Loucy (cell line): ENCODE measurements around the gene ZSWIM7.

Source experiments
- H2AFZ ChIP-seq: fragments of 200-600 bp; sonication (generic); 2 replicates; pipeline ENCODE4 v1.6.0; 2016; ENCODE audit warnings: antibody characterized with exemption, mild to moderate bottlenecking, low read length, moderate library complexity
- H3F3A ChIP-seq: fragments of 200-600 bp; 2 replicates; pipeline ENCODE4 v1.6.0; 2016; ENCODE audit warnings: antibody characterized with exemption, low read depth, mild to moderate bottlenecking
- H3K27me3 ChIP-seq: fragments of 200-600 bp; sonication (generic); 2 replicates; pipeline ENCODE4 v1.6.1; 2014; ENCODE audit warnings: low read length, mild to moderate bottlenecking; ENCODE audit not compliant: insufficient read depth, poor library complexity, severe bottlenecking
- H3K36me3 ChIP-seq: fragments of 200-600 bp; sonication (generic); 2 replicates; pipeline ENCODE4 v1.6.1; 2016; ENCODE audit warnings: low read length; ENCODE audit not compliant: insufficient read depth
- H3K4me1 ChIP-seq: fragments of 200-600 bp; sonication (generic); 2 replicates; pipeline ENCODE4 v1.5.1; 2014; ENCODE audit warnings: low read length, mild to moderate bottlenecking; ENCODE audit not compliant: insufficient read depth, poor library complexity, severe bottlenecking
- H3K4me2 ChIP-seq: fragments of 200-600 bp; sonication (generic); 2 replicates; pipeline ENCODE4 v1.6.0; 2014; ENCODE audit warnings: antibody characterized with exemption, low read length, low read depth, mild to moderate bottlenecking; ENCODE audit not compliant: poor library complexity, severe bottlenecking
- H3K4me3 ChIP-seq: fragments of 200-600 bp; sonication (generic); 2 replicates; pipeline ENCODE4 v1.5.1; 2014; ENCODE audit warnings: low read length, mild to moderate bottlenecking, mixed read lengths; ENCODE audit not compliant: poor library complexity, severe bottlenecking
- H3K79me2 ChIP-seq: fragments of 200-600 bp; sonication (generic); 2 replicates; pipeline ENCODE4 v1.6.1; 2014; ENCODE audit warnings: low read length; ENCODE audit not compliant: insufficient read depth
- H3K9ac ChIP-seq: fragments of 200-600 bp; sonication (generic); 2 replicates; pipeline ENCODE4 v1.6.0; 2014; ENCODE audit warnings: mild to moderate bottlenecking, low read depth, low read length, moderate library complexity; ENCODE audit not compliant: poor library complexity, severe bottlenecking
- H3K9me2 ChIP-seq: fragments of 200-600 bp; sonication (generic); replicated peaks from 2 replicates; pipeline ENCODE4 v1.6.1; 2016; ENCODE audit warnings: low read depth, low read length, mixed read lengths
- H3K9me3 ChIP-seq: fragments of 200-600 bp; sonication (generic); 2 replicates; pipeline ENCODE4 v1.6.1; 2014; ENCODE audit warnings: mild to moderate bottlenecking, antibody characterized with exemption, low read length, low read depth; ENCODE audit not compliant: insufficient read depth
- H4K20me1 ChIP-seq: fragments of 200-600 bp; sonication (generic); 2 replicates; pipeline ENCODE4 v1.6.0; 2014; ENCODE audit warnings: antibody characterized with exemption, low read length, mild to moderate bottlenecking; ENCODE audit not compliant: insufficient read depth, poor library complexity, severe bottlenecking
- EZH2phosphoT487 ChIP-seq: fragments of 200-600 bp; IDR thresholded peaks from 2 replicates; pipeline ENCODE4 v1.6.1; 2018; ENCODE audit warnings: antibody characterized with exemption, mild to moderate bottlenecking, moderate library complexity, borderline replicate concordance
- TF ChIP-seq, protein P1 (sequence below): fragments of 200-600 bp; sonication (generic); conservative IDR thresholded peaks from 2 replicates; pipeline ENCODE4 v1.5.1; 2014; ENCODE audit warnings: mild to moderate bottlenecking, antibody characterized with exemption, low read length

Gene ZSWIM7

DNA sequence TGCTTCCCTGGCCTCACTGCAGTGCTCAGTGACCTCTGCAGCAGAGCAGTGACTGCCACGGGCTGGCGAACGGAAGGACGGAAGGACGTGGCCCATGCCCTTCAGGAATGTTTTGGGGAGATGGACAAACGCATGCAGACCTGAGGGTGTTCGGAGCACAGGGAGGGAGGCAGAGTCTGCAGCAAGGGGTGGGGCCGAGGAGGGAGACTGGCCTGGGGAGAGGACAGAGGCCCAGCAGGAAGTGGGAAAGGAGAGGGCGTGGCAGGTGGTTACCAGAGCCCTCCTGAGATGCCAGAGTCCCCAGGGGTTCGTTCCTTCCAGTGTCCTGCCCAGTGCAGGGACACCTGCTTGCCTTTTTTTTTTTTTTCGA is 32.6 kb downstream of the ZSWIM7 start:
- TF ChIP-seq, protein P1, sequence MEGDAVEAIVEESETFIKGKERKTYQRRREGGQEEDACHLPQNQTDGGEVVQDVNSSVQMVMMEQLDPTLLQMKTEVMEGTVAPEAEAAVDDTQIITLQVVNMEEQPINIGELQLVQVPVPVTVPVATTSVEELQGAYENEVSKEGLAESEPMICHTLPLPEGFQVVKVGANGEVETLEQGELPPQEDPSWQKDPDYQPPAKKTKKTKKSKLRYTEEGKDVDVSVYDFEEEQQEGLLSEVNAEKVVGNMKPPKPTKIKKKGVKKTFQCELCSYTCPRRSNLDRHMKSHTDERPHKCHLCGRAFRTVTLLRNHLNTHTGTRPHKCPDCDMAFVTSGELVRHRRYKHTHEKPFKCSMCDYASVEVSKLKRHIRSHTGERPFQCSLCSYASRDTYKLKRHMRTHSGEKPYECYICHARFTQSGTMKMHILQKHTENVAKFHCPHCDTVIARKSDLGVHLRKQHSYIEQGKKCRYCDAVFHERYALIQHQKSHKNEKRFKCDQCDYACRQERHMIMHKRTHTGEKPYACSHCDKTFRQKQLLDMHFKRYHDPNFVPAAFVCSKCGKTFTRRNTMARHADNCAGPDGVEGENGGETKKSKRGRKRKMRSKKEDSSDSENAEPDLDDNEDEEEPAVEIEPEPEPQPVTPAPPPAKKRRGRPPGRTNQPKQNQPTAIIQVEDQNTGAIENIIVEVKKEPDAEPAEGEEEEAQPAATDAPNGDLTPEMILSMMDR: no peak
- TF ChIP-seq EZH2phosphoT487: no peak
- no peaks in the 10 kb centered on the region for H3K79me2 ChIP-seq
- peak overlapping the region; percentile 16 for H3K4me2 ChIP-seq
- peak overlapping the region; percentile 46; the same call in 1 of the 2 replicates for H2AFZ ChIP-seq
- no peaks in the 10 kb centered on the region for H3K9me2 ChIP-seq
- H3K9ac ChIP-seq: no peak overlapping the region
- no peak overlapping the region for H3K4me3 ChIP-seq
- H3K9me3 ChIP-seq: no peaks in the 10 kb centered on the region
- H3K4me1 ChIP-seq: peaks cover 17% of the 10 kb centered on the region
- no peaks in the 10 kb centered on the region for H4K20me1 ChIP-seq
- no peaks in the 10 kb centered on the region for H3K27me3 ChIP-seq
- H3F3A ChIP-seq: no peaks in the 10 kb centered on the region
- no peaks in the 10 kb centered on the region for H3K36me3 ChIP-seq

DNA sequence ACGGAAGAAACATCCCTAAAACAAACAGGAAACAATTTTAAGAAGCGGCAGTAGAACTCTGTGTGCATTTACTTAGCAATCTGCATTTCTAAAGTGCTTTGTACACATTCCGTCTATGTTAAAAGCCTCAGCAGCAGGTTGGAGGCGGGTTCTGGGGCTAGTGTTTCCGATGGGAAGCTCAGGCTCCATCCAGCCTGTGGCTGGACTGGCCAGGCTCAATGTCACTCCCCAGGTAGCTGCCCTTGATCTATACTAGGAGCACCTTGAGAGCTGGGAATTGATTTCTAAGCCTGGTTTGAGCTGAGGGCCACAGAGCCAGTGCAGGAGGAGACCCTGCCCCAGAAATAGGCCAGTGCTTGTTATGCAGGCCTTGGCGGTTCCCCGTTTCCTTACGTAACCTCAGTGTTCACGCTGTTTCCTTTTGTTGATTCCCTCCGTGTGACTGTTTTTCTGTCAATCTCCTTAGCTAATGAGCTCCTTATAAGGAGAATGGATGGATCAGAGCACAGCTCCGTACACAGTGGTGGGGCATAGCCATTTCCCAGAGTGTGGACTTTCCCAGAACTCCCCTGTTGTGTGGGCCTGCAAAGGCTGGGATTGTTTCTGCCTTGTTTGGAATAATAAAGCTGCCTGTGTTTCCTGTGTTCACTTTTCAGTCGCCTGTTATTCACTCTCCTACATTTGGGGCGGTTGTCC is 33.2 kb downstream of the ZSWIM7 start:
- no peaks in the 10 kb centered on the region for H3K79me2 ChIP-seq
- H3K9ac ChIP-seq: no peak overlapping the region
- H3K9me2 ChIP-seq: no peaks in the 10 kb centered on the region
- no peaks in the 10 kb centered on the region for H3K9me3 ChIP-seq
- no peaks in the 10 kb centered on the region for H3K36me3 ChIP-seq
- H3K4me2 ChIP-seq: peak overlapping the region; percentile 16
- H3F3A ChIP-seq: no peaks in the 10 kb centered on the region
- H3K4me3 ChIP-seq: no peak overlapping the region
- no peaks in the 10 kb centered on the region for H4K20me1 ChIP-seq
- H2AFZ ChIP-seq: peak overlapping the region; percentile 46; the same call in 1 of the 2 replicates
- peaks cover 17% of the 10 kb centered on the region for H3K4me1 ChIP-seq
- TF ChIP-seq EZH2phosphoT487: no peak
- TF ChIP-seq, protein P1: no peak
- H3K27me3 ChIP-seq: no peaks in the 10 kb centered on the region

DNA sequence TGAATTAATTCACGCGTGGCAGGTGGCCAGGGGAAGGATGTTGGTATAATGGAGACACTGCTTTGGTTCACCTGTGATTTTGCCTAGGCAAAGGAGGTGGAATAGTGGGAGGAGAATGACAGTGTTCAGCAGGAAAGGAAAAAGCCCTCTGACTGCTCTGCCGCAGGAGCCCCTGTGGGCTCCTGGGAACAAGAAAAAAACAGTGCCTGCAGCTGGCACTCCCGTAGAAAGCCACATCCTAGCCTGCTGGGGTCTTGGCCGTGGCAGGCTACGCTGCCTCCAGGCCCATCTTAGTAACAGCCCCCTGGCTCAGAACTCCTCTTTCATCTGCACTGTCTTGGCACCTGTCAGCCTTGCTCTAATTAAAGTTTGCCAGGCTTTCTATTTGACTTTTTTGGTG is 34.0 kb downstream of the ZSWIM7 start:
- Histone ChIP-seq H3K4me1 (peaks cover 17% of the 10 kb centered on the region), H2AFZ (0 out of 2 replicates have a peak overlapping the region, but pooled peaks have one; percentile 46), H3K9ac (no peak overlapping the region), H3K9me3 (no peaks in the 10 kb centered on the region), H3K27me3 (no peaks in the 10 kb centered on the region), H3K79me2 (no peaks in the 10 kb centered on the region), H3K36me3 (no peaks in the 10 kb centered on the region), H3K4me3 (no peak overlapping the region), H3K9me2 (no peaks in the 10 kb centered on the region), H3F3A (no peaks in the 10 kb centered on the region), H4K20me1 (no peaks in the 10 kb centered on the region), H3K4me2 (no peak overlapping the region)
- no peak for TF ChIP-seq EZH2phosphoT487
- TF ChIP-seq, protein P1: no peak
